GM10266 (cell line): Measurements from ENCODE around the gene MMP11.

Experiments
- DNase-seq: peaks from one replicate; pipeline ENCODE4 v3.0.0; 2012; ENCODE audit errors: extremely low spot score
- CTCF ChIP-seq: IDR thresholded peaks from 2 replicates; pipeline ENCODE4 v1.5.1; 2012; ENCODE audit warnings: mild to moderate bottlenecking, low read depth; ENCODE audit not compliant: control insufficient read depth, insufficient read depth; ENCODE audit errors: missing control alignments

MMP11 gene

GRCh38 chr22:23796461-23796860, 23.8 kb downstream of the MMP11 start:
- TF ChIP-seq CTCF = no peak
- no peak for DNase-seq

- peak; percentile 77 for DNase-seq
- no peak for TF ChIP-seq CTCF
Measured at GRCh38 chr22:23800297-23801237, 27.9 kb downstream of the MMP11 start.

- no peak for TF ChIP-seq CTCF
- no peak for DNase-seq
Measured at GRCh38 chr22:23801238-23801821, 28.7 kb downstream of the MMP11 start.

GRCh38 chr22:23801886-23802377, 29.3 kb downstream of the MMP11 start:
- no peak for DNase-seq
- TF ChIP-seq CTCF = no peak

- DNase-seq = no peak
- no peak for TF ChIP-seq CTCF
Measured at GRCh38 chr22:23803001-23803819, 30.6 kb downstream of the MMP11 start.

- TF ChIP-seq CTCF = no peak
- no peak for DNase-seq
Measured at GRCh38 chr22:23804781-23805291, 32.2 kb downstream of the MMP11 start.

DNA sequence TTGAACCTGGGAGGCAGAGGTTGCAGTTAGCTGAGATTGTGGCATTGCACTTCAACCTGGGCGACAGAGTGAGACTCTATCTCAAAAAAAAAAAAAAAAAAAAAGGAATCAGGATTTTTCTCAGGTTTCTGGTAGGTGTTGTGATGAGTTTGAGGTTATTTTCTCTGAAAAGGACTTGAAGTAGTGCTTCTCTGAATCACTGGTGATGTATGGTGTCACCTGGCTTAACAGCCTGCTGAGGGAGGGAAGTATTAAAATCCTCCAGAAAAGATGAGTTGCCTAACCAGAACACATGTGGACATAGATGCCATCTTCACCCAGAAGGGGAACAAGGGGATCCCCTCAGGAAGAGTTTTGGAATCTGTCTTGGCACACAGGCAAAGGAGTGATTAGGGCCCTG, 34.2 kb downstream of the MMP11 start:
- no peak for DNase-seq

More for the DNA sequence above, 34.2 kb downstream of the MMP11 start:
- TF ChIP-seq CTCF = no peak
